ENCODE measurements around the gene DESI1.
"Not testable (repeated sequence)": the region's sequence is repeated elsewhere in the genome, so short reads cannot be mapped to it uniquely, and the experiment has no call there.

DNA sequence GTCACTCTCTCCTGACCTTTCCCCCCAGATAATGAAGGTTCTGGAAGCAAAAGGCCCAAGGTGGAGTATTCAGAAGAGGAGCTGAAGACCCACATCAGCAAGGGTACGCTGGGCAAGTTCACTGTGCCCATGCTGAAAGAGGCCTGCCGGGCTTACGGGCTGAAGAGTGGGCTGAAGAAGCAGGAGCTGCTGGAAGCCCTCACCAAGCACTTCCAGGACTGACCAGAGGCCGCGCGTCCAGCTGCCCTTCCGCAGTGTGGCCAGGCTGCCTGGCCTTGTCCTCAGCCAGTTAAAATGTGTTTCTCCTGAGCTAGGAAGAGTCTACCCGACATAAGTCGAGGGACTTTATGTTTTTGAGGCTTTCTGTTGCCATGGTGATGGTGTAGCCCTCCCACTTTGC lies 42.8 kb upstream of the DESI1 start:
- TF ChIP-seq TCF7L2 (IDR thresholded peaks at IDR 0.05; ENCODE audit: low read depth, low read length); FOSL1 (CRISPR knock-in tag; IDR thresholded peaks at IDR 0.05; ENCODE audit: borderline replicate concordance); ZBTB20 (CRISPR knock-in tag; IDR thresholded peaks at IDR 0.05; ENCODE audit: borderline replicate concordance, low read depth); SETDB1 (CRISPR knock-in tag; IDR thresholded peaks at IDR 0.05; ENCODE audit: borderline replicate concordance); ZSCAN22 (CRISPR knock-in tag; IDR thresholded peaks at IDR 0.05); TGIF2 (CRISPR knock-in tag; IDR thresholded peaks at IDR 0.05): not testable (repeated sequence)
- TF ChIP-seq, protein P1, sequence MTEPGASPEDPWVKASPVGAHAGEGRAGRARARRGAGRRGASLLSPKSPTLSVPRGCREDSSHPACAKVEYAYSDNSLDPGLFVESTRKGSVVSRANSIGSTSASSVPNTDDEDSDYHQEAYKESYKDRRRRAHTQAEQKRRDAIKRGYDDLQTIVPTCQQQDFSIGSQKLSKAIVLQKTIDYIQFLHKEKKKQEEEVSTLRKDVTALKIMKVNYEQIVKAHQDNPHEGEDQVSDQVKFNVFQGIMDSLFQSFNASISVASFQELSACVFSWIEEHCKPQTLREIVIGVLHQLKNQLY (CRISPR knock-in tag; IDR thresholded peaks at IDR 0.05) = not testable (repeated sequence)
- TF ChIP-seq, protein P2, sequence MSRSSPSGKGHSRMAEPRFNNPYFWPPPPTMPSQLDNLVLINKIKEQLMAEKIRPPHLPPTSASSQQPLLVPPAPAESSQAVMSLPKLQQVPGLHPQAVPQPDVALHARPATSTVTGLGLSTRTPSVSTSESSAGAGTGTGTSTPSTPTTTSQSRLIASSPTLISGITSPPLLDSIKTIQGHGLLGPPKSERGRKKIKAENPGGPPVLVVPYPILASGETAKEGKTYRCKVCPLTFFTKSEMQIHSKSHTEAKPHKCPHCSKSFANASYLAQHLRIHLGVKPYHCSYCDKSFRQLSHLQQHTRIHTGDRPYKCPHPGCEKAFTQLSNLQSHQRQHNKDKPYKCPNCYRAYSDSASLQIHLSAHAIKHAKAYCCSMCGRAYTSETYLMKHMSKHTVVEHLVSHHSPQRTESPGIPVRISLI (CRISPR knock-in tag; IDR thresholded peaks at IDR 0.05; ENCODE audit: borderline replicate concordance) = not testable (repeated sequence)
- TF ChIP-seq, protein P3, sequence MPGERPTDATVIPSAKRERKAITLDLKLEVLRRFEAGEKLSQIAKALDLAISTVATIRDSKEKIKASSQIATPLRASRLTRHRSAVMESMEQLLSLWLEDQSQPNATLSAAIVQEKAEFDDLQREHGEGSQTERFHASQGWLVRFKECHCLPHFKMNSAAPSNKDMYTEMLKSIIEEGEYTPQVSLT (CRISPR knock-in tag; IDR thresholded peaks at IDR 0.05; ENCODE audit: borderline replicate concordance, low read depth) = not testable (repeated sequence)

Data from HepG2 (cell line).